SK-N-MC (cell line): ENCODE measurements around the gene KIAA1755.

Experiments used
- EZH2 ChIP-seq: fragments of 200-600 bp; sonication (generic); IDR thresholded peaks from one replicate; pipeline ENCODE4 v1.6.1; 2017; ENCODE audit warnings: antibody characterized with exemption
- FOXP2 ChIP-seq: optimal IDR thresholded peaks from 2 replicates; pipeline ENCODE3; 2011; ENCODE audit warnings: mild to moderate bottlenecking, moderate library complexity; ENCODE audit not compliant: insufficient read depth; ENCODE audit errors: extremely low read length, control extremely low read depth
- POLR2AphosphoS5 ChIP-seq: IDR thresholded peaks from 2 replicates; pipeline ENCODE4 v1.6.1; 2012; ENCODE audit warnings: mild to moderate bottlenecking, low read depth, low read length, borderline replicate concordance

GRCh38 chr20:38166703-38167233 is 93.8 kb downstream of the KIAA1755 start:
- TF ChIP-seq EZH2 (no peak), POLR2AphosphoS5 (no peak), FOXP2 (no peak)
